T-helper 2 cell treated with Interferon-gamma antibody and Interleukin-4, amounts not matched to agents 100 ng/mL and 5 ng/mL, for 36 hours (primary cell): ENCODE data around the gene STK24. TPM values are rescaled to one million over a fixed set of nuclear protein-coding genes. Genes with fewer than 3 reads are reported as not detected.

Source experiments
- intact Hi-C: fragments of 100-400 bp; cut with micrococcal nuclease; formaldehyde crosslinking; loops from one replicate; pipeline ENCODE4 v1.15.1; 2023
- total RNA-seq: library from RNA; stranded (reverse); gene quantifications from 2 replicates; pipeline ENCODE4 v1.2.3, GENCODE V29; 2022

The STK24 gene
- total RNA-seq, 1 donor from 2014 or later: 139 TPM

DNA sequence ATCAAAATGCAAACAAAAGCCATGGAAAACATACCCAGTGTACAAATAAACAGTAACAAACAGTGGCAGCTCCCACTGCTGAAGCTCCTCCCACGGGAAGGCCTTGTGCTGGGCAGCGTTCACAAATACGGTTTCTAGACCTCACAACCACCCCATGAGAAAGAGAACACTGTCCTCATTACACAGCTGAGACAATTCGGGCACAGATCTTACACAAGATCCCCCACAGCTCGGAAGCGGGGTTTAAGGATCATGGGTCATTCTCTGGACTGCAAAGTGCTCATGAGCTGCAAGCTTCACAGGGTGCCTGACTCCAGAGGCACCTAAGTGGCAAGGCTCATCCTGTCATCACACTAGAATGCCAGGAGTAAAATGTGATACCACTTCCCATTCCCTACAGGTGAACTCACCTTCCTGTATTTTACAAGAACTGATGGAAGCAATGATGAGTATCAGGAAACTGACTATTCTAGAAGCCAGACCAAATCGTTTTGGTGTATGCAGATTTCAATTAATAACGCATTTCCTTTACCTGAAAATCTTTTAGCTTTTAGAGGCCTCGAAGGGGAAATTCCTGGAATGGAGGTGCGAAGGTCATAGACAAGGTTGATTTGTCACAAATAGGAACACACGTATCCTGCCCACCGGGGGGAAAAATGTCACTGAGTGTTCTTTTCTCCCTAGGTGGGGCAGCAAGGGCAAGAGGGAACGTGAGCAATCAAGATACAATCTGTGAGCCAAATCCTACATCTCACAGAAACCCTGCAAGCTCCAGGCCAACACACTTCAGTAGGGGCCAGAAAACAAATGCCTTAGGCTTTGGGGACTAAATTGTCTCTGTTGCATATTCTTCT lies 41.2 kb downstream of the STK24 start:
- intact Hi-C loops: no loop called here

- intact Hi-C loops: no loop called here
Measured at GRCh38 chr13:98534821-98535220, 42.1 kb downstream of the STK24 start.

- intact Hi-C loops: no loop called here
Measured at GRCh38 chr13:98533912-98534311, 43.0 kb downstream of the STK24 start.

GRCh38 chr13:98532254-98532653 lies 44.7 kb downstream of the STK24 start:
- intact Hi-C loops: no loop called here

DNA sequence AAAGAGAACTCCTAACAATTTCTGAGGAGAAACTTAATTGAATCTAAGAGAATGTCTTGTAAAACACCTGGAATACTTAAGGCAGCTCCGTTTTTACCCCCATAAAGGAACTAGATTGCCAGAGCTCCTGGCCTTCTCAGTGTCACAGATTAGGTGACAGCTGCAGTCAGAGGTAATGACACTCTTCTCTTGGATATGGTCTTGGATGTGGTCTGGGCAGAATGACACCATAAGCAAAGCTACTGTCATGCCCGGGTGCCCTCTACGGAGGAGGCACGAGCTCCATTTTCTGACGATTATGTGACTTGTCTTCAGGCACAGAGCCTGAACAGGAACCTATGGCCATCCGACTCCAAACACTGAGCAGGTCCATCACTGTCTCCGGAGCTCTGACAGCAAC lies 46.7 kb downstream of the STK24 start:
- intact Hi-C loops: no loop called here

DNA sequence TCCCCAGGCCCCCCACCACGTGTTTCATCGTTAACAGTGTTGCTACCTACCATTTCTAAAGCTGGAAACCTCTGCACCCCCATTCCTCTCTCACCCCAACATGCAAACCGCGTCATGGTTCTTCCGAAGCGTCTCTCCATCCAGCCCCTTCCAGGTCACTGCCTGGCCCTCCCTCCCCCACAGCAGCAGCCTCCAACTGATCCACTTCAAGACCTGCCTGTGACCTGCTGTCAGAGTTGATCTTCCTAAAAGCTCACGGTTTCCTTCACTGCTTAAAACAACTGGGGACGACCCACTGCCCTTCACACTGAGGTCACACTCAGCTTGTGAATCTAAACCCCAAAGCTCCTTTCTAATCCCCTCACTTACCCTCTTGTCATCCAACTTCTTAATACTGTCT lies 47.7 kb downstream of the STK24 start:
- intact Hi-C loops: no loop called here

- intact Hi-C loops: no loop called here
Measured at GRCh38 chr13:98528663-98529064, 48.2 kb downstream of the STK24 start.

- intact Hi-C loops: no loop called here
Measured at GRCh38 chr13:98527526-98527925, 49.4 kb downstream of the STK24 start.

DNA sequence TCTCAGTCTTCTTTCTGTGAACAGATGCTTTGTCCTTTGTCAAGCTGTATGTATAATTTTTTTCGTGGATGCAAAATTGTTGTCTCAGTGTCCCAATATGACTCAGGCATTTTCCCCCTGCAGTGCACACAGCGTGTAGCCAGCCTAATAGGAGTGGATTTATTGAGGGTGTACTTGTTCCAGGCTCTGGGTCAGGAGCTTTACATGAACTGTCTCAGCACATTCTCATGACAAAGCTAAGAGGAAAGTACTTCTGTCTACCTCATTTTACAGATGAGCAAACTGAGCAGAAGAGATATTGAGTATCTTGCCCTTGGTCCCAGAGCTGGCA lies 50.8 kb downstream of the STK24 start:
- intact Hi-C loops: no loop called here

DNA sequence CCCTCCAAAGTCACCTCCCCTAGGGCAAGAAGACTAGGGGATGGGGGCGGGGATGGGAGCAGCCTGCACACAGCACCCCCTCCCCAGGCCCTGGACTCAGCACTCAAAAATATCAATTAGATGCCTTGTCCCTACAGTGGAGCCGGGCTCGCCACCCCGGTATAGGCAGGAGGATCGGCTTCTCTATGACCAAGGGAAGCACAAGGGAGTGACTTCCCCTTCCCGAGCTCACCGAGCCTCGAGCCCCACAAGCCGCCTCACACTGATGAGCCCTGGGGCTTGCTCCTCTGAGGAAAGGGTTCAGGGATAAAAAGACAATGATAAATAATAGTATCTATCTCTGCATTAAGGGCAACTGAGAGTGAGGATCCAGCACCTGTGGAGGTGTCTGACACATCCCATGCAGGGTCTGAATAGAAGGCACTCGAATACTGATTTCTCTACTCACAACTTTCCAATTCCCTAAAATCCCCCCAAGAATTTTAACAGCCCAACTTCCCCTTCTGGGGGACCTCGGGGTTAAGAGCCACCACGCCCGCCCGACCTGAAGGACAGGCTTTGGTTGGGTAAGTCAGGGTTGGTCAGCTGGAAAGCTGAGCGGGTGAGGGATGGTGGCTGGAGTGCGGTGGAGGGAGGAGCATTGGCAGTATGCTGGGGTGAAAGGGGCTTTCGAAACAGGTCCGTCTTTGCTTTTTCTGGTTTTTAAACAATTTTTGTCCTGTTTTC lies 51.3 kb downstream of the STK24 start:
- intact Hi-C loops: no loop called here

DNA sequence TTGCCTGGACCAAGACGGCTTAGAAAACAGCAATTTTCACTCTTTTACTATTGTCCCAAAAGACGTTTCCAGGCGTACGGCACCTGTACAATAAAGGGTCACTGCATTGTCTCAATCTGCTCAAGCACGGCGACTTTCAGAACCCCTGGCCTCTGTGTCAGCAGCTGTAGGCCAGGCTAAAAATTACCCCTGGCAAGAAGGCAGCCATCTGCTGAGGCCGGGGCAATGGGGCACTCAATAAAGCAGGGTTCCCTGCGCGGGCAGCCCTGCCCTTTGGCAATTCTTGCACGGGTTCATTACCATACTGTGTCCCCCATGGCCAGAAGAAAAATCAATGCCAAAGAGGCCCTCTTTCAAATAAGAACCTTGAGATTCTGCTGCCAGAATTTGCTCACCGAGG lies 52.1 kb downstream of the STK24 start:
- intact Hi-C loops: no loop called here

- intact Hi-C loops: no loop called here
Measured at GRCh38 chr13:98524391-98524790, 52.5 kb downstream of the STK24 start.

DNA sequence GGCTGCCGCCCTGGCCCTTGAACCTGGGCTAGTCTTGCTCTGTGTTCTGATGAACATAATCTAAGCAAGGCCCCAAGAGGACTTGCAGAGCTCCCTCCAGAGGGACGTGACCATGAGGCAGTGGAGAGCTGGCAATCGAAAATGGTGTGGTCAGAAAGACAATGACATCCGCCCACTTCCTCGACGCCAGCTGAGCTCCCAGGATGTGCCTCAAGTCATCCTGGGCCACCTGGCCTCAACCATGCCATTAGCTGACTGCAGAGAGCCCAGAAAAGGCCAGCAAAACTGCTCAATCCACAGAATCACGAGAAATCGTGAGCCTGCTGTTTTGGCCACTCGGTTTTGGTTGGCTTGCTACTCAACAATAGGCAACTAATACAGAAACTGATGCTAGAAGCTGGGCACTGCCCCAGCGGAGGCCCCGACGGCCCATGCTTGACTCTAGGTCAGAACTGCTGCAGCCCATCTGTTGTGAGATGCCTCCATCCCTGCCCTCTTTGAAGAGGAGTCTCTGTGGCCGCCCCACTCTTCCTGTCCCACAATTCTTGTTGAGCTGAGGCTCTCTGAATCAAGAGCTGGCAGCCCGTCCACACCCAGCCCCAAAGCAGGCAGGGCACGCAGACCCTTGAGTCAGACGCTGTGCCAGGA lies 53.3 kb downstream of the STK24 start:
- intact Hi-C loops: no loop called here

DNA sequence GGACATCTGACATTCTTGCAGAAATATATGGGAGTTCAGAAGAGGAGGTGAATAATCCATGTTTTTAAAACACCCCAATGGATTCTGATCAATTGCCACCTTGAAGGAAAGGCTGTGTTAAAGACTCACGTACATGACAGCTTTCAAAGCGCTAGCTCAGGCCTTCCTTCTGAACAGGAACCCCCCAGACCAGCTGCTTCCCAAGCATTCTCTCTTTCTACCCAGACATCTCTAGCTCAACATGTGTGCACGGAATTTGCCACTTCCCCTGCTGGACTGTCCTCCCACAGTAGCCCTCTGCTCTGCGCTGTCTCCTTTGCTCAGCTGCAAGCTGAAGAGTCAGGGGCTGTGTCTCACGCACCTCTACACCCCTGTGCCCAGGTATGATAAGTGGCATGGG lies 54.5 kb downstream of the STK24 start:
- intact Hi-C loops: no loop called here

DNA sequence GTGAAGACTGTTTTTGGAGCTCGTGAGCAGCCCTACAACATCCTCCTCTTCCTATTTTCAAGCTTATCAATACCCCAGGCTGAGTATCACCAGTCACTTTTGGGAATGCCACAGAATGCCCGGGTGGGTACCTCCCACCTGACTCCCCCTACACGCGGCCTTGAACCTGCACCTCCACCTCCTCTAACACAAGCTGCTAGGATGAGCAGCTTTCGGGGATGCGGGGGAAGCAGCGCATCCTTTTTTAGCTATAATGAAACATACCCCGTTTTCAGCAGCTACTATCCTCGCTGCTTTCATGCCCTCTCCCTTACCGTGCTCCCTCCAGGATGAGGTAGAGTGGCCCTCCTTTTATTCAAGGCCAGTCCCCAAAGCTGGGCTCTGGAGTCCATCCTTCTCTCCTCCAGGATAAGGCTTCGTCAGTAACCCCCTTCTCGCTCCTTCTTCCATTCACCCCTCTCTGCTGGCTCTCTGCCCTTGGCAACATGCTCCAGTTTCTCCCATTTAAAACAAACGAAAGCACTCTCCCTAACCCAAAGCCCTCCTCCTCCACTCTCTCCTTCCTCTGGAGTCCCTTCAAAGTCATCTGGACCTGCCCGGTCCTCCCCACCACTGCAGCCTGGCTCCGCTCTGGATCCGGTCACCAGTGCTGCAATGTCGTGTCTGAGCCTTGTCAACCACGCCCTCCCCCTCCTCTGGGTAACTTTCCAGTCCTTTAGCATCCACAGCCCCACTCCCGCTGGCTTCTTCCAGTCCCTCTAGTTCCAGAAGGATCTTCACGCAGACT lies 55.3 kb downstream of the STK24 start:
- intact Hi-C loops: no loop called here

DNA sequence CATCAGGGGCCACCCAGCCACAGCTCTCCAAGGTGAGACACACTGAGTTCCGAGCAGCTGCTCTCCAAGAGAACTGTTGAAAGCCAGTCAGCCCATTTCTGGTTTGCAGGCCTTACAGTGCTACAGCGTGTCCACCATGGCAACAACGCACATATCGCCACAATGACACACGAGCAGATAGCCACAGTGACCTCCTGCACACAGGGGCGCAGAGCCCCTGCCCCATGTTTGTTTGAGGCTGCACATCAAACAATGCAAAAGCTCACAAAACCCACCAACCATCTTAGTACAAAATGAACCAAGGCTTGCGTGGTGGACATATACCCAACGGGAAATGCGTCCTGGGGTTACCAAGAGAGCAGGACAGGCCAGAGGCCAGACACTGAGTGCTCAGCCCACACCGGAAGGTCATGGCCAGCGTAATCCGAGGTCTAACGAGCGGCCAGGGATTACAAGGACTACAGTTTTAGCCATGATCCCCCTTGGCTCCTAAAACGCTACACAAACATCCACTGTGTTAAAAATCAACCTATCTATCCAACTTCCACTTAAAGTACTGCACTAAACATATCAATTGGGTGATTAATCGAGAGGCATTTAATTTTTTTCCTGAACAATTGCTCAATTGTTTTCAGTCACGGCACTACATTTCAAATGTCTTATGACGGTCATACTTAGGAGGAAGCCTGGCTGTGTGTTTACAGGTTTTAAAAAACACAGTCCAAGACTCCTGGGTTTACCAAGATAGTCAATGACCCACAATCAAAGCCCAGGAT lies 56.0 kb downstream of the STK24 start:
- intact Hi-C loops: no loop called here

DNA sequence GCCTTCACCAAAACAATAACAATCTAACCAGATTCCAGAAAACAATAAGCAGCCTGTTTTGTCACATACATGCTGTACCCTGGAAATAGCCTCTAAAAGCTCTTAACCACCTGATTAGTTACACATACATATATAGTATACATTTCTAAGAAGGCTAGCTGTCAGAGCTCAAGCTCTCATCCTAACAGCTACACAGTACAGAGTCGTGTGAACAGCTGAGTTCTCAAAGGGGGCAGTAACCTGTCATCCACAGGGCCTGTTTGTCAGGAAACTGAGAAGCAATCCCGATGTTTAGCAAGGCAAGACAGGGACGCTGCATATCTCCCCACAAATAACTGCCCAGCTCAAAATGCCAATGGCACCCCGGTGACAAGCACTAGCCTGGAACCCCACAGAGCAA lies 56.9 kb downstream of the STK24 start:
- intact Hi-C loops: no loop called here

- intact Hi-C loops: no loop called here
Measured at GRCh38 chr13:98517576-98518310, 59.2 kb downstream of the STK24 start.

DNA sequence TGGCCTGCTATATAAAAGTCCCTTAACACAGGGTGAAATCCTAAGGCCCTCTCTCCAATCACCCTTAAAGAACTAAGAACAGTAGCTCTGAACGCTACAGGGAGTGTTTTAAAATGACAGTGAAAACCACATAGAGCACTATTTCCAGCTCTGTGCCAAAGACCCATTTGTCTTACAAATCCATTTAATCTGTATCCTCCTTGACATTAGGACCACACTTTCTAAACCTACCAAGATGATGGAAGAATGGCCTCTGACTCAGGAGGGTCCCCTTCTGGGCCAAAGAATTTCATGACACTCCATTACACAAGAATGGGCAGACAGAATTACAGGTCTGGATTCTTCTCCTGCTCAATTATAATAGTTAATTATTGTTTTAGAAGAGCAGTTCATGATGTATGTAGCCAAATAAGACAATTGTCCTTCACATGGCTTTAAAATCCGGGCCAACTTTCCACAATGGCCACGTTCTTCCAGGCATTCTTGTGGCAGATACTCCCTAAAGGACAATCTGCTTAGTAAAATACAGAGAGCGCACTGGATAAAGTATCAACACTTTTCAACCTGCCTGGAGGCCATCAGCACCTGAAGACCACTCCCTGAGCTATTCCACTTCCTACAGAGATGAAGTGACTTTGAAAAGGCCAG lies 61.0 kb downstream of the STK24 start:
- intact Hi-C loops: no loop called here

DNA sequence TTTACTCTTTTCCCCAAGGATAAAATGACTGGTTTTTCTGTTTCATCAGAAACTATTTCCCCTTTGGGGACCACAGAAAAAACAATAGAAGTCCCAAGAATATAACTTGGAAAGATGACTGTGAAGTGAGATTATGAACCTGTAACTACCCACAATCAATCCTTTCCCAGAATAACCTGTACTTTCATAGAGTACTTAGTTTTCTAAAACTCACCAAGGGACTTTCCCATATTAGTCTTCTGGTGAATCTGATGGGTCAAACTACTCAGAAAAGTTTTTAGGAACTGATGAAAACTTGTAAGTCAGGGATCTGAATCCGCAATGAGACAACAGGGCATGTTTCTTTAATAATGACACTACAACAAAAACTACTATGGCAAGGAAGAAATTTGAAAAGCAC lies 62.6 kb downstream of the STK24 start:
- intact Hi-C loops: no loop called here
